ENCODE results near the gene RAB20. TPM values are rescaled to one million over a fixed set of nuclear protein-coding genes. Genes with fewer than 3 reads are reported as not detected.

Gene RAB20
- polyA plus RNA-seq, 1 donor from 2014 or later, result not detected

GRCh38 chr13:110582421-110582954 is 21.0 kb upstream of the RAB20 start:
- Histone ChIP-seq H3K27ac (ENCODE audit: low read length) (no peak overlapping the region), H3K4me2 (ENCODE audit: low read length) (no peak overlapping the region), H3K4me3 (ENCODE audit: low read length) (no peak overlapping the region), H3K79me2 (replicated peaks; ENCODE audit: insufficient read depth, low read length) (no peaks in the 10 kb centered on the region), H3K9ac (ENCODE audit: low read length) (no peak overlapping the region), H3K9me3 (ENCODE audit: low read length) (no peaks in the 10 kb centered on the region), H3F3A (ENCODE audit: insufficient read depth, low read length, poor library complexity, severe bottlenecking) (no peaks in the 10 kb centered on the region), H4K20me1 (ENCODE audit: insufficient read depth) (no peaks in the 10 kb centered on the region), H2AFZ (ENCODE audit: low read depth, low read length) (no peak overlapping the region), H3K9me2 (ENCODE audit: insufficient read depth, low read length) (no peaks in the 10 kb centered on the region), H3K36me3 (ENCODE audit: insufficient read depth, low read length) (no peaks in the 10 kb centered on the region), H3K27me3 (ENCODE audit: insufficient read depth, low read depth, low read length) (no peaks in the 10 kb centered on the region)
- TF ChIP-seq POLR2AphosphoS5 (IDR thresholded peaks at IDR 0.05) (no peak), MXI1 (conservative IDR thresholded peaks at IDR 0.05; ENCODE audit: poor library complexity, severe bottlenecking) (no peak), CTCF (IDR thresholded peaks at IDR 0.05; ENCODE audit: poor library complexity, severe bottlenecking) (no peak), EP300 (conservative IDR thresholded peaks at IDR 0.05; ENCODE audit: poor library complexity, severe bottlenecking) (no peak), EZH2 (IDR thresholded peaks at IDR 0.05; ENCODE audit: borderline replicate concordance, insufficient read depth, low read length, poor library complexity, severe bottlenecking) (no peak), TAF1 (IDR thresholded peaks at IDR 0.05; ENCODE audit: low read depth) (no peak), RAD21 (conservative IDR thresholded peaks at IDR 0.05) (no peak), SMC3 (conservative IDR thresholded peaks at IDR 0.05; ENCODE audit: poor library complexity) (no peak), REST (IDR thresholded peaks at IDR 0.05; ENCODE audit: borderline replicate concordance) (no peak)

- no peaks in the 10 kb centered on the region for H3F3A ChIP-seq (ENCODE audit: insufficient read depth, low read length, poor library complexity, severe bottlenecking)
- no peak overlapping the region for H3K9ac ChIP-seq (ENCODE audit: low read length)
- no peak for TF ChIP-seq RAD21 (conservative IDR thresholded peaks at IDR 0.05)
- no peak for TF ChIP-seq MXI1 (conservative IDR thresholded peaks at IDR 0.05; ENCODE audit: poor library complexity, severe bottlenecking)
- no peak for TF ChIP-seq EZH2 (IDR thresholded peaks at IDR 0.05; ENCODE audit: borderline replicate concordance, insufficient read depth, low read length, poor library complexity, severe bottlenecking)
- no peak for TF ChIP-seq SMC3 (conservative IDR thresholded peaks at IDR 0.05; ENCODE audit: poor library complexity)
- TF ChIP-seq POLR2AphosphoS5 (IDR thresholded peaks at IDR 0.05), result no peak
- no peak for TF ChIP-seq REST (IDR thresholded peaks at IDR 0.05; ENCODE audit: borderline replicate concordance)
- no peak for TF ChIP-seq EP300 (conservative IDR thresholded peaks at IDR 0.05; ENCODE audit: poor library complexity, severe bottlenecking)
- no peak for TF ChIP-seq CTCF (IDR thresholded peaks at IDR 0.05; ENCODE audit: poor library complexity, severe bottlenecking)
- no peak for TF ChIP-seq TAF1 (IDR thresholded peaks at IDR 0.05; ENCODE audit: low read depth)
- no peaks in the 10 kb centered on the region for H4K20me1 ChIP-seq (ENCODE audit: insufficient read depth)
- H3K9me2 ChIP-seq (ENCODE audit: insufficient read depth, low read length), result no peaks in the 10 kb centered on the region
- no peak overlapping the region for H2AFZ ChIP-seq (ENCODE audit: low read depth, low read length)
- H3K27ac ChIP-seq (ENCODE audit: low read length), result no peak overlapping the region
- no peaks in the 10 kb centered on the region for H3K79me2 ChIP-seq (replicated peaks; ENCODE audit: insufficient read depth, low read length)
- H3K36me3 ChIP-seq (ENCODE audit: insufficient read depth, low read length), result no peaks in the 10 kb centered on the region
- no peak overlapping the region for H3K4me3 ChIP-seq (ENCODE audit: low read length)
- H3K9me3 ChIP-seq (ENCODE audit: low read length), result no peaks in the 10 kb centered on the region
- H3K4me2 ChIP-seq (ENCODE audit: low read length), result no peak overlapping the region
- H3K27me3 ChIP-seq (ENCODE audit: insufficient read depth, low read depth, low read length), result no peaks in the 10 kb centered on the region
These were observed 20.1 kb upstream of the RAB20 start for GRCh38 chr13:110581506-110582185.
